ENCODE measurements around the gene TNS1. TPM values are rescaled to one million over a fixed set of nuclear protein-coding genes. Genes with fewer than 3 reads are reported as not detected.

The TNS1 gene
- polyA plus RNA-seq, 1 of the 3 experiments (the other 2 are of a cell fraction): 12.1 TPM

DNA sequence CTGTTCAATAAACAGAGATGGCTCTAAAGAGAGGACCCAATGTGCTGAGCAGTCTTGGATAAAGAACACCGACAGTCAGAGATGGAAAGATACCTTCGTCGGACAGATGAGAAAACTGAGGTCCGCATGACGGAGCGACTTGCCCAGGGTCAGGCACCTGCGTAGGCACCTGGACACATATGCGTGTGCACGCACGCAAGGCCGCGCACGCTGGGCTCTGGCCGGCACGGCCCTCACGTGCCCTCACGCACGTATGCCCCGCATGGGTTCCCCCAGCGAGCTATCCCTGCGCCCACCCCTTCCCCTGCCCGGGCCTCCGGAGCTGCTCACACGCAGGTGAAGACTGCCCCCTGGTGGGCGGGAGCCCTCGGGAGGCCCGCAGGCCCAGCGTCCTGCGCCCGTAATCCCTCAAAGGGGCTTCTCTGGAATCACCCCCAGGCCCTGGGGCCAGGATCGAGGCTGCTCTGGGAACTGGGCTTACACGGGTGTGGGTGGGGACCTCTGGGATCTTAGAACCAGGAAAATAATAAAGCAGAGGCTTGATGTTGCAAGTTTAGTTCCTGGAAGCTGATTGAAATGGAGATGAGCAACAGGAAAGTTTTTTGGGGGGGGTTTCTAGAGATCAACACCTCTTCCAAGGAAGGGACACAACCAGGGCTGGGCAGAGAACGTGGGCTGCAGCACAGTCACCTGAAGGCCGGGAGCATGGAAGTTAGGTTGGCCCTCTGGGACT, 246.3 kb downstream of the TNS1 start:
- Histone ChIP-seq H3K9me2 (no peaks in the 10 kb centered on the region), H3K9me3 (peaks cover 5% of the 10 kb centered on the region), H3K9ac (no peak overlapping the region), H3K27ac (ENCODE audit: low read depth in 2 of 2, low read length in 1 of 2) (no peak overlapping the region), H3K4me1 (ENCODE audit: control insufficient read depth in 1 of 2, insufficient read depth in 2 of 2, low read depth in 1 of 2, low read length in 1 of 2) (peaks cover 5 to 6% of the 10 kb centered on the region in 2 experiments; a peak in 2 of 4 replicates), H3F3A (replicated peaks; ENCODE audit: insufficient read depth) (peaks cover 2% of the 10 kb centered on the region), H3K4me3 (ENCODE audit: low read depth in 2 of 2, low read length in 1 of 2) (no peak overlapping the region), H4K20me1 (ENCODE audit: insufficient read depth) (no peaks in the 10 kb centered on the region), H3K79me2 (ENCODE audit: insufficient read depth) (no peaks in the 10 kb centered on the region), H2AFZ (ENCODE audit: low read depth) (no peak overlapping the region), H3K36me3 (replicated peaks in 1 of 2; ENCODE audit: control insufficient read depth in 1 of 2, insufficient read depth in 2 of 2, low read length in 1 of 2) (peaks cover 0 to 11% of the 10 kb centered on the region in 2 experiments), H3K4me2 (no peak overlapping the region), H3K27me3 (ENCODE audit: insufficient read depth) (no peaks in the 10 kb centered on the region)
- POLR2A ChIA-PET: no interaction called here
- TF ChIP-seq FOSL2 (IDR thresholded peaks at IDR 0.05; ENCODE audit: borderline replicate concordance, low read depth): no peak
- TF ChIP-seq MEF2A (IDR thresholded peaks at IDR 0.05; ENCODE audit: borderline replicate concordance, low read depth): no peak
- TF ChIP-seq, protein P1, sequence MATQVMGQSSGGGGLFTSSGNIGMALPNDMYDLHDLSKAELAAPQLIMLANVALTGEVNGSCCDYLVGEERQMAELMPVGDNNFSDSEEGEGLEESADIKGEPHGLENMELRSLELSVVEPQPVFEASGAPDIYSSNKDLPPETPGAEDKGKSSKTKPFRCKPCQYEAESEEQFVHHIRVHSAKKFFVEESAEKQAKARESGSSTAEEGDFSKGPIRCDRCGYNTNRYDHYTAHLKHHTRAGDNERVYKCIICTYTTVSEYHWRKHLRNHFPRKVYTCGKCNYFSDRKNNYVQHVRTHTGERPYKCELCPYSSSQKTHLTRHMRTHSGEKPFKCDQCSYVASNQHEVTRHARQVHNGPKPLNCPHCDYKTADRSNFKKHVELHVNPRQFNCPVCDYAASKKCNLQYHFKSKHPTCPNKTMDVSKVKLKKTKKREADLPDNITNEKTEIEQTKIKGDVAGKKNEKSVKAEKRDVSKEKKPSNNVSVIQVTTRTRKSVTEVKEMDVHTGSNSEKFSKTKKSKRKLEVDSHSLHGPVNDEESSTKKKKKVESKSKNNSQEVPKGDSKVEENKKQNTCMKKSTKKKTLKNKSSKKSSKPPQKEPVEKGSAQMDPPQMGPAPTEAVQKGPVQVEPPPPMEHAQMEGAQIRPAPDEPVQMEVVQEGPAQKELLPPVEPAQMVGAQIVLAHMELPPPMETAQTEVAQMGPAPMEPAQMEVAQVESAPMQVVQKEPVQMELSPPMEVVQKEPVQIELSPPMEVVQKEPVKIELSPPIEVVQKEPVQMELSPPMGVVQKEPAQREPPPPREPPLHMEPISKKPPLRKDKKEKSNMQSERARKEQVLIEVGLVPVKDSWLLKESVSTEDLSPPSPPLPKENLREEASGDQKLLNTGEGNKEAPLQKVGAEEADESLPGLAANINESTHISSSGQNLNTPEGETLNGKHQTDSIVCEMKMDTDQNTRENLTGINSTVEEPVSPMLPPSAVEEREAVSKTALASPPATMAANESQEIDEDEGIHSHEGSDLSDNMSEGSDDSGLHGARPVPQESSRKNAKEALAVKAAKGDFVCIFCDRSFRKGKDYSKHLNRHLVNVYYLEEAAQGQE (IDR thresholded peaks at IDR 0.05; ENCODE audit: low read depth, low read length): no peak
- TF ChIP-seq, protein P2, sequence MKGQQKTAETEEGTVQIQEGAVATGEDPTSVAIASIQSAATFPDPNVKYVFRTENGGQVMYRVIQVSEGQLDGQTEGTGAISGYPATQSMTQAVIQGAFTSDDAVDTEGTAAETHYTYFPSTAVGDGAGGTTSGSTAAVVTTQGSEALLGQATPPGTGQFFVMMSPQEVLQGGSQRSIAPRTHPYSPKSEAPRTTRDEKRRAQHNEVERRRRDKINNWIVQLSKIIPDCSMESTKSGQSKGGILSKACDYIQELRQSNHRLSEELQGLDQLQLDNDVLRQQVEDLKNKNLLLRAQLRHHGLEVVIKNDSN (IDR thresholded peaks at IDR 0.05; ENCODE audit: borderline replicate concordance, low read depth): no peak
- TF ChIP-seq GATA2 (CRISPR knock-in tag; IDR thresholded peaks at IDR 0.05): no peak
- TF ChIP-seq ELF1 (IDR thresholded peaks at IDR 0.05): no peak
- peak; percentile 79 for TF ChIP-seq RAD21 (IDR thresholded peaks at IDR 0.05; ENCODE audit: low read length)
- TF ChIP-seq RXRA (IDR thresholded peaks at IDR 0.05; ENCODE audit: borderline replicate concordance, low read depth): no peak
- TF ChIP-seq, protein P3, sequence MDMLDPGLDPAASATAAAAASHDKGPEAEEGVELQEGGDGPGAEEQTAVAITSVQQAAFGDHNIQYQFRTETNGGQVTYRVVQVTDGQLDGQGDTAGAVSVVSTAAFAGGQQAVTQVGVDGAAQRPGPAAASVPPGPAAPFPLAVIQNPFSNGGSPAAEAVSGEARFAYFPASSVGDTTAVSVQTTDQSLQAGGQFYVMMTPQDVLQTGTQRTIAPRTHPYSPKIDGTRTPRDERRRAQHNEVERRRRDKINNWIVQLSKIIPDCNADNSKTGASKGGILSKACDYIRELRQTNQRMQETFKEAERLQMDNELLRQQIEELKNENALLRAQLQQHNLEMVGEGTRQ (IDR thresholded peaks at IDR 0.05; ENCODE audit: borderline replicate concordance, low read depth, low read length): no peak
- no peak for TF ChIP-seq RCOR1 (IDR thresholded peaks at IDR 0.05; ENCODE audit: low read length)
- no peak for TF ChIP-seq NFIC (IDR thresholded peaks at IDR 0.05; ENCODE audit: borderline replicate concordance)
- TF ChIP-seq, protein P4, sequence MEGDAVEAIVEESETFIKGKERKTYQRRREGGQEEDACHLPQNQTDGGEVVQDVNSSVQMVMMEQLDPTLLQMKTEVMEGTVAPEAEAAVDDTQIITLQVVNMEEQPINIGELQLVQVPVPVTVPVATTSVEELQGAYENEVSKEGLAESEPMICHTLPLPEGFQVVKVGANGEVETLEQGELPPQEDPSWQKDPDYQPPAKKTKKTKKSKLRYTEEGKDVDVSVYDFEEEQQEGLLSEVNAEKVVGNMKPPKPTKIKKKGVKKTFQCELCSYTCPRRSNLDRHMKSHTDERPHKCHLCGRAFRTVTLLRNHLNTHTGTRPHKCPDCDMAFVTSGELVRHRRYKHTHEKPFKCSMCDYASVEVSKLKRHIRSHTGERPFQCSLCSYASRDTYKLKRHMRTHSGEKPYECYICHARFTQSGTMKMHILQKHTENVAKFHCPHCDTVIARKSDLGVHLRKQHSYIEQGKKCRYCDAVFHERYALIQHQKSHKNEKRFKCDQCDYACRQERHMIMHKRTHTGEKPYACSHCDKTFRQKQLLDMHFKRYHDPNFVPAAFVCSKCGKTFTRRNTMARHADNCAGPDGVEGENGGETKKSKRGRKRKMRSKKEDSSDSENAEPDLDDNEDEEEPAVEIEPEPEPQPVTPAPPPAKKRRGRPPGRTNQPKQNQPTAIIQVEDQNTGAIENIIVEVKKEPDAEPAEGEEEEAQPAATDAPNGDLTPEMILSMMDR (IDR thresholded peaks at IDR 0.05): peak; percentile 82
- TF ChIP-seq, protein P5, sequence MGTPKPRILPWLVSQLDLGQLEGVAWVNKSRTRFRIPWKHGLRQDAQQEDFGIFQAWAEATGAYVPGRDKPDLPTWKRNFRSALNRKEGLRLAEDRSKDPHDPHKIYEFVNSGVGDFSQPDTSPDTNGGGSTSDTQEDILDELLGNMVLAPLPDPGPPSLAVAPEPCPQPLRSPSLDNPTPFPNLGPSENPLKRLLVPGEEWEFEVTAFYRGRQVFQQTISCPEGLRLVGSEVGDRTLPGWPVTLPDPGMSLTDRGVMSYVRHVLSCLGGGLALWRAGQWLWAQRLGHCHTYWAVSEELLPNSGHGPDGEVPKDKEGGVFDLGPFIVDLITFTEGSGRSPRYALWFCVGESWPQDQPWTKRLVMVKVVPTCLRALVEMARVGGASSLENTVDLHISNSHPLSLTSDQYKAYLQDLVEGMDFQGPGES (IDR thresholded peaks at IDR 0.05; ENCODE audit: low read depth, low read length): no peak
- TF ChIP-seq, protein P6, sequence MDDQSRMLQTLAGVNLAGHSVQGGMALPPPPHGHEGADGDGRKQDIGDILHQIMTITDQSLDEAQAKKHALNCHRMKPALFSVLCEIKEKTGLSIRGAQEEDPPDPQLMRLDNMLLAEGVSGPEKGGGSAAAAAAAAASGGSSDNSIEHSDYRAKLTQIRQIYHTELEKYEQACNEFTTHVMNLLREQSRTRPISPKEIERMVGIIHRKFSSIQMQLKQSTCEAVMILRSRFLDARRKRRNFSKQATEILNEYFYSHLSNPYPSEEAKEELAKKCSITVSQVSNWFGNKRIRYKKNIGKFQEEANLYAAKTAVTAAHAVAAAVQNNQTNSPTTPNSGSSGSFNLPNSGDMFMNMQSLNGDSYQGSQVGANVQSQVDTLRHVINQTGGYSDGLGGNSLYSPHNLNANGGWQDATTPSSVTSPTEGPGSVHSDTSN (IDR thresholded peaks at IDR 0.05): no peak
- TF ChIP-seq EZH2phosphoT487 (IDR thresholded peaks at IDR 0.05; ENCODE audit: borderline replicate concordance, low read depth): no peak
- peak; percentile 80 for TF ChIP-seq SMC3 (IDR thresholded peaks at IDR 0.05; ENCODE audit: low read depth, low read length)
- TF ChIP-seq CHD2 (IDR thresholded peaks at IDR 0.05; ENCODE audit: low read length, partially characterized antibody): no peak
- TF ChIP-seq TAF1 (IDR thresholded peaks at IDR 0.05; ENCODE audit: borderline replicate concordance, low read depth, low read length): no peak
- no peak for TF ChIP-seq RFX5 (IDR thresholded peaks at IDR 0.05; ENCODE audit: low read length)
- peak; percentile 93 for DNase-seq
- 57% methylated on average over 19 of the region's 34 CpGs for WGBS (ENCODE audit: low lambda C conversion rate)
- CTCF ChIA-PET: interaction anchor here (0.6 to 2.4 kb wide), 46 partner anchors 10 to 1240 kb away, joined by 3 to 16 read pairs (median 4); partner anchors contain the start of genes IGFBP5 and RUFY4
